GM12892 (cell line): ENCODE data around the gene OASL.

Experiments
- POLR2A ChIP-seq: IDR thresholded peaks from 2 replicates; pipeline ENCODE4 v1.6.1; 2011; ENCODE audit warnings: low read depth, low read length, control low read depth
- POLR2AphosphoS5 ChIP-seq: IDR thresholded peaks from 2 replicates; pipeline ENCODE4 v1.6.1; 2011; ENCODE audit warnings: low read depth, low read length, control low read depth
- TAF1 ChIP-seq: IDR thresholded peaks from 2 replicates; pipeline ENCODE4 v1.6.1; 2011; ENCODE audit warnings: low read depth, mild to moderate bottlenecking, control low read depth, low read length, borderline replicate concordance

DNA sequence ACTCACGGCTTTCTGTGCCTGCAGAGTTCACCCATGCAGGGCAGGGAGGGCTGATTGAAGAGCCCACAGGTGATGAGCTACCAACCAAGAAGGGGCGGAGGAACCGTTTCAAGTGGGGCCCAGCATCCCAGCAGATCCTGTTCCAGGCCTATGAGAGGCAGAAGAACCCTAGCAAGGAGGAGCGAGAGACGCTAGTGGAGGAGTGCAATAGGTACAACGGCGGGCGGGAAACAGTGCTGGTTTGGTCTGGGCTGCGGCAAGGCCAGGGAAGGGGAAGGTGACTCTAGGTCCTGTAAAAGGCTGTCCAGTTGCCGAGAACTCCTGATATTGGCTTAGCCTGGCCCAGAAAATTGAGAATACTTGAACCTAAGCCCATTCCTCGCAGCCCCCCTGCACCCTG is 45.5 kb downstream of the OASL start:
- TF ChIP-seq POLR2AphosphoS5 (no peak), POLR2A (no peak), TAF1 (no peak)
